ENCODE data around the gene CLCF1. TPM values are rescaled to one million over a fixed set of nuclear protein-coding genes. Genes with fewer than 3 reads are reported as not detected.

Gene CLCF1
- total and polyA plus RNA-seq, 2 donors, result 2.7 to 9.2 TPM

DNA sequence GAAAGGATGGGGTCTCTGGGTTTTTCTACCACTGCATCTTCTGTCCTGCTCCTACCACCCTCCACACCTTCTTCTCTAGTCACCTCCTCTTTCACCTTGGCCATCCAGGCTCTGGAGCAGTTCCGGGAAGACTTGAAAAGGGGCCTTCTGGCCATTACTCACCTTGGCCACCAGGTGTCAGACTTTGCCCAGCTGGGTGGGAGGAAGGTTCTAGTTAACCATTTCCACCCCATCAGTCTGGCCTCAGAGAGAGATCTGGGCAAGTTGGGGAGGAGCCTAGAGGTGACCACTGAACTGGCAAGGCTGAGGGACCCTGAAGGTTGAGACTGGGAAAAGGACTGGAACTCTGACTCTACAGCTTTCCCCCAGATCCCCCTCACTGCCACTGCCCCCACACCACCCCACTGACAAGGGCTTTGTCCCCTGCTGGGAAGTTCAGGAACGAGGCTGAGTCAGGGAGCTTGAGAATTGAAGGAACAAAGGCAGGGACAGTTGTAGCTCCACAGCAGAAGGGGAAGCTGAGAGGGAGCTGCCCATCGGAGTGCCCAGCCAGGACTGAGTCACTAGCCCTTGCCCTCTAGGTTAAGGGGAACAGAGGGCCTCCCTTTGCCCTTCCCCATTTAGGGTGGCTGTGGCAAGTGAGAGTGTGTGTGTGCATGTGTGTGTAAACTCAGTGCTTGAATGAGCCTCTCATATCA, 16.4 kb downstream of the CLCF1 start:
- Histone ChIP-seq H3K27ac (ENCODE audit: low read depth) (no peak overlapping the region), H3K4me3 (ENCODE audit: low read depth, low read length) (no peak overlapping the region), H3K4me1 (ENCODE audit: insufficient read depth) (peaks cover 2% of the 10 kb centered on the region), H3K36me3 (ENCODE audit: insufficient read depth) (no peaks in the 10 kb centered on the region)
- no peak for DNase-seq (ENCODE audit: extremely low spot score)
- 23% methylated on average over 3 of the region's 3 CpGs for WGBS

DNA sequence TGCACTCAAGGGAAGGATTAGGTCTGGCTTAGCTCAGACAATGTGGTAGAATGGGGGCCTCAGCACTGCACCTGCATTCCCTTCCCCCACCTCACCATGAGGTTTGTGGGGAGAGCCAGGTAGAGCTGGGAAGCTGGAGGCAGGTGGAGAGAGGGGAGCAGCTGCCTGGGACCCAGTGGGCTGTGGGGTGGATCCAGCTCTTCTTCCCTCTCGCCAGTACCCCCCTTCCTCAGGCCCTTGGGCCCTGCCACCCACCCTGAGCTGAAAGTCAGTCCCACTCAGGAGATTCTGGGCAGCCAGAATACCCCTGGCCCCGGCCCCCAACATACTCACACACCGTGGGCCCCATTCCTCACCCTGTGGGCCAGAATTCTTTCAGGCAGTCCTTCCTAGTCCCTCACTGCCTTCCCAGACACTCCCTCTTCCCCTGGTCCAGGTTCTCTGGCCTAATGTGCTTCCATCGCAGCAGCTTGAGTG, 17.0 kb downstream of the CLCF1 start:
- Histone ChIP-seq H3K4me3 (ENCODE audit: low read depth, low read length) (no peak overlapping the region), H3K27ac (ENCODE audit: low read depth) (peak overlapping the region; percentile 30), H3K4me1 (ENCODE audit: insufficient read depth) (peaks cover 2% of the 10 kb centered on the region), H3K36me3 (ENCODE audit: insufficient read depth) (no peaks in the 10 kb centered on the region)
- 55% methylated on average over 4 of the region's 4 CpGs for WGBS
- no peak for DNase-seq (ENCODE audit: extremely low spot score)

DNA sequence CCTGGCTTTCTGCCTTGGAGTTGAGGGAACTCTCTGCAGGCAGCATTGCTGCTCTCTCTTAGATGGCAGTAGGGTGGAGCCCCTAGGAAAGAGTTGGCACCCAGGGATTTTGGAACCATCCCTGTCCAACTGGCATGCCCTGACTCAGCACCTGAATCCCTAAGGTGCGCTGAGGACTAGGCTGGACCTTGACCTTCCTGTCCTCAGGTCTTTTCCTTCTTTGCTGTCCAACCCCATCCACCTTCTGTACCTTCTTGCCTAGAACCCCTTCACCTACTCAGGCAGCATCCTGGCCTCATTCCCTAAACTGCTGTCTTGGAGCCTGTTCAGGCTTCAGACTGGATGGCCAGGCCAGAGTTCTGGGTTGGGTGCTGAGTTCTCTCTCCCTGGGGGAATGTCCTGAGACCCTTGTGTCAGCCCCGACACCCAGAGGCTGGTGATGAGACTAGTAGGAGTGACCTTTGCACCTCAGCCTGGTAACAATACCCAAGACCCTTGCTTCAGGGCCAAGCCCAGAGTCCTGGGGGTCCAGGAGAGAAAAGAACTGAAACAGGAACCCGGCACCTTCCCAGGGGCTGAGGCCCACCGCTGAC, 17.5 kb downstream of the CLCF1 start:
- H3K27ac ChIP-seq (ENCODE audit: low read depth), result peak overlapping the region; percentile 93
- H3K4me3 ChIP-seq (ENCODE audit: low read depth, low read length), result no peak overlapping the region
- DNase-seq (ENCODE audit: extremely low spot score), result no peak
- 80% methylated on average over 4 of the region's 4 CpGs for WGBS
- H3K36me3 ChIP-seq (ENCODE audit: insufficient read depth), result no peaks in the 10 kb centered on the region
- peaks cover 2% of the 10 kb centered on the region for H3K4me1 ChIP-seq (ENCODE audit: insufficient read depth)

DNA sequence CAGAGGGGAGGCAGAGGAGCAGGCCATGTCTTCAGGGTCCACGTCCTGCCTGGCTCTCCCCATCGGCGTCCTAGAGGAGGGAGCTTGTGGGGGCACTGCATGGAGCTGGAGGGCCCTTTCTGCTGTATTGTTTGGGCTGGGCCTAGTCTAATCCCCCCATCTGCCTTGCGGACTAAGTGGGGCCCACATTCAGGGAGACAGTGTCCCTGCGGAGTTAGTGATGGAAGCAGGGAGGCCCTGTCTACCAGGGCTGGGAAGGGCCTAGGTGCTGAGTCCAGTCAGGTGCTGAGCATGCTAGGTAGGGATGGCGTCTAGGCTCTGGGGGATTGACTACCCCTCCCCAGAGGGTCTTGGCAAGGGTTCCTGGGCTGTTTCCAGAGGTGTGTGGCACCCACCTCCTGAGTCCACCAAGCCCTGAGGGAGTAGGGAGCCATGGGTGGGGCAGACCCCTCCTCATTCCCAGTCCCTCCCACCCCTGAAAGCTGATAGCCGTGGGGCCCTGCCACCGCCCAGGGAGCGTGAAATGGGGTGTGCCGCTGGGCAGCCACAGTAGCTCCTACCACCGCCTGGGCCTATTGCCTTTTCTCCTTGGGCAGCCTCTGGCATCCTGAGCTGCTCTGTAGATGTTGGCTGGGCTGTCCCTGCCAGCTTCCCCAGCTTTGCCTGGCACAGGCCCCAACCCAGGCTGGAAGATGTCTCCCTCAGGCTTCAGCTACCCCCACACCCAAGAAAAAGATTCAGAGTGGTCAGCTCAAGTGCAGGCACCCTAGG, 18.2 kb downstream of the CLCF1 start:
- DNase-seq (ENCODE audit: extremely low spot score), result no peak
- no peaks in the 10 kb centered on the region for H3K36me3 ChIP-seq (ENCODE audit: insufficient read depth)
- 66% methylated on average over 11 of the region's 11 CpGs for WGBS
- peaks cover 2% of the 10 kb centered on the region for H3K4me1 ChIP-seq (ENCODE audit: insufficient read depth)
- H3K27ac ChIP-seq (ENCODE audit: low read depth), result peak overlapping the region; percentile 93
- H3K4me3 ChIP-seq (ENCODE audit: low read depth, low read length), result no peak overlapping the region

DNA sequence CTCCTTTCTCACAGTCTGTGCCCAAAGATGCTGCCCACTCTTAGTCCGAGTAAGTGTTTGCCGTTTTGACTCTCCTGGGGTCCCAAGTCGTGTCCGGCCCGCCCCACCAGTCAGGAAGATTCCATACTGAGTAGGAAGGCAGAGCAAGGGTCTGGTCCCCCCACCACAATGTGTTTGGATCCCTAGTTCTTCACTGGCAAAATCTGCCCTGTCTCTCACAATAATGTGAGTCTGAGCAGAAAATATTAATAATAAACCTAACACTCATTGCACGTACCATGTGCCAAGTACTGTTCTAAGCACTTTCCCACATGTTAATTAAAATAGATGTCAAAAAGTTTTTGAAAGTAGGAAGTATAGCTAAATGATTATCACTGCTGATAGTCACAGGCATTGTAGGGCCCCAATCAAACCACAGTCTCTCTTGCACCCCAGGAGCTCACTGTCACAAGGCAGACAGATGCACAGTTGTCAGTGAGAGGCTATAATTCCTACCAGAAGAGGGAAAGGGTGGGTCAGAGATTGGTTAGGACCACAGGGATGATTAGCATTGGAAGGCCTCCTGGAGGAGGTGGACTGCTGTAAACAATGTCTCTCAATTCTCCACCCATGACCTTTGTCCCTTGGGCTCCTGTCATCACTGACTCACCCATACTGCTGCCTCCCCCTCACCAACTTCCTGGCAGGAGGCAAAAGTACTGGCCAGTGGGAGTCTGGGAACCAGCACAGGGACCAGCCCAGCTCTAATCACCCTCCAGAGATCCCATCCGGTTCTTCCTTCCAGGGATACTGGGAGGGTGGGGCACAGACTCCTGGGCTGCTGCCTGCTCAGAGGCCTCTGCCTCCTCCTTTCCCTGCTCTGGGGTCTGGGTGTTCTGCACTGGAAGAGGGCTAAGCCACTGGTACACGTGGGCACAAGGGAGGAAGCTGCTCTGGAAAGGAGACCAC, 19.0 kb downstream of the CLCF1 start:
- peak overlapping the region; percentile 93 for H3K27ac ChIP-seq (ENCODE audit: low read depth)
- H3K36me3 ChIP-seq (ENCODE audit: insufficient read depth), result no peaks in the 10 kb centered on the region
- WGBS, result 12% methylated on average over 8 of the region's 8 CpGs
- no peak overlapping the region for H3K4me3 ChIP-seq (ENCODE audit: low read depth, low read length)
- DNase-seq (ENCODE audit: extremely low spot score), result no peak
- H3K4me1 ChIP-seq (ENCODE audit: insufficient read depth), result peaks cover 2% of the 10 kb centered on the region

DNA sequence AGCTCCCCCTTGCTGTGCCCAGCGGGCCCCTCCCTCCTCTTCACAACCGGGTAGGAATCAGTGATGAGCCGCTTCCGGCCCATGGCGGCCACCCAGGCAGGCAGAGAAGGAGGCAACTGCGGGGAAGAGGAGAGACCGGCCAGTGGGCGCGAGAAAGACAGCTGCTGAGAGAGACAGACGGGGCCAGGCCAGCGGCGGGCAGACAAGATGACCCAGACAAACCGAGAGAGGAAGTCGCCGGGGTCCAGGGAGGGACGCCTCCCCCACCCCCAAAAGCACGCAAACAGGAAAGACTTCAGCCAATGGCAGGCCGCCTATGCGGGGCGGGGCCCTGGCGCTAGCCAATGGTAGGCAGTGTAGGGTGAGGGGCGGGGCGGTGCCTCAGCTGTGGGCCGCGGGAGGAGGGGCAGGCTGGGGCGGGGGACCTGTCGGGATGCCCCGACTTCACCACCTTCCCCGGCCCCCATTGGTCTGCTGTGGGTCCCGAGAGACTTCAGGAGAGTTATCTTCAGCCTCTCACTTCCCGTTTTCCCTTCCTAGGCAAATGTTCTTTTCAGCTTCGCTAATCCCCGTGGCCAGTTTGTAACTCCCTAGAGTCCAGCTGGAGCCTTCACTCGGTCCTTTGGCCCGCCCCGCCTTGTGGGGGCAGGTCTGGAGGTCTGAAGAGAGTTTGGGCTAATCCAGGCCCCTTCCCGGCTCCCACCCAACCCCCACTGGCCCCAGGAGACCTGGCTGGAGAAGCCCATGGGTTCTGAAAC, 19.9 kb downstream of the CLCF1 start, which contains the start of gene POLD4:
TSS of gene POLD4 (minus strand) at position 230 of the 758 bp plus-strand sequence. CDS start at position 83, 147 bp downstream.
- peak; percentile 88 for DNase-seq (ENCODE audit: extremely low spot score)
- Histone ChIP-seq H3K4me1 (ENCODE audit: insufficient read depth) (peaks cover 2% of the 10 kb centered on the region), H3K36me3 (ENCODE audit: insufficient read depth) (no peaks in the 10 kb centered on the region), H3K4me3 (ENCODE audit: low read depth, low read length) (peak within 1 kb of the TSS; percentile 63), H3K27ac (ENCODE audit: low read depth) (peak within 1 kb of the TSS; percentile 96)
- WGBS, result under 1% methylated on average over 37 of the region's 37 CpGs

DNA sequence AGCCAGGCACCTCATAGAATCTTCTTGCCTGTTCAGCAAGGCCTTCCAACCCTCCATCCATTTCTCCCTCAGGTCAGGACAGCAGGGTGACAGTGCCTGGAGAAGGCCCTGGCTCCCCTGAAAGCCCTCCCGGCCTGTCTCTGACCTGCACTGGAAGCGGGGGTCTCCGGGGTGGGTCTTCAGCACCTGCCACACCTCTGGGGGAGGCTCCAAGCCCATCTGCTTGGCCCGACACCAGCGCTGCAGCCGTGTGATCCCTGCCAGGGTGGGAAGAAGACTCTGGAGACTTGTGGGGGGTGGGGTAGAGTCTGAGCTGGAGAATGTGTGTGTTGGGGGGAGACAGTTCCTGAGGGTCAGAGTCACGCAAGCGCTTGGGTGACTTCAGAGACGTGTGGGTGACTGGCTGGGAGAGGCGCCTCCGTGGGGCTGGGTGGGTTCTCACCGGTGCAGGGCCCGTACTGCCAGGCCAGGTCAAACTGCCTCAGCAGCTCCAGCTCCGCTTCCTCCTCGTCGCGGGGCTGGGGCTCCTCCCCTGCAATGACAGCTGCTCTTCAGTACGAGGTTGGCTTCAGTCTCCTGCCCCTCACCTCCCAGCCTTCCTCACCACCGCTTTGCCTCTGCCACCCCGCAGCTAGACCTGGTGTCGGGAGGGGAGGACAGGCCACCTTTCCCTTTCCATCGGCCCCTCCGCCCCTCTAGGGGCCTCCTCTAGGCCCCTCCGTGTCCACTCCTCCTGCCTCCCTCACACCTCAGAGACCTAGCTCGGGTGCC, 20.7 kb downstream of the CLCF1 start:
- DNase-seq (ENCODE audit: extremely low spot score), result no peak
- 11% methylated on average over 25 of the region's 25 CpGs for WGBS
- H3K27ac ChIP-seq (ENCODE audit: low read depth), result peak overlapping the region; percentile 96
- H3K4me3 ChIP-seq (ENCODE audit: low read depth, low read length), result peak overlapping the region; percentile 63
- no peaks in the 10 kb centered on the region for H3K36me3 ChIP-seq (ENCODE audit: insufficient read depth)
- H3K4me1 ChIP-seq (ENCODE audit: insufficient read depth), result peaks cover 2% of the 10 kb centered on the region

DNA sequence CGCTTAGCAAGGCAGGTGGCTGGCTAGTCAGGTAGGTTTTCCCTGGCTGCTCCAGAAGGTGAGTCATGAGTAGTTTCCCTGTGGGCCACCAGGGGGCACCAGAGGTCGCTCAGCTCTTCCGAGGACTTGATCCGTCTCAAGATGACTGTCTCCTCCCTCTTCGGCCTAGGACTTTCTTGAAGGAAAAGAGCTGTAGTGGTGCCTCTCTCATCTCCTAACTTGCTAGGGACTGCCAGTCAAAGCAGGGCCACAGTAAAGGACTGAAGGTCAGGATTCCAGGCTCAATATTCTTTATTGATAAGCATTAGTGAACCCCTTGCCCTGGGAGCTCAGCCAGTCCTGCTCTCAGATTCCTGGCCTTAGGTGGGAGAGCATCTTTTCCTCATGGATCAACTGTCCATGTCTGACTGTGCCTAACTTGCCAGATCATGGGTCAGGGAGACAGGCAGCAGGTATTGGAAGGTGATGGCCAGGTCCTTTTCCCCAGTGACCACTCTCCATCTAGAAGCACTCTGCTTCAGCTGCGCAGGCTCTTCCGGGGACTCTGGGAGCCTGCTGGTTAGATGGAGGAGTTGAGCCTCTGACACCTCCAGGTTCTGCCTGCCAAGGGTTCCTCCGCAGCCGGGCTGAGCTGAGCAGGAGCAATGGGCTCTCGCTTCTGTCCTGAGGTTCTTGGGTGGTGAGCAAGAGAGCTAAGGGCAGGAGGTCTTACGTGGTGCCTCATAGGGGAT, 22.0 kb downstream of the CLCF1 start:
- Histone ChIP-seq H3K27ac (ENCODE audit: low read depth) (no peak overlapping the region), H3K4me1 (ENCODE audit: insufficient read depth) (peaks cover 2% of the 10 kb centered on the region), H3K4me3 (ENCODE audit: low read depth, low read length) (no peak overlapping the region), H3K36me3 (ENCODE audit: insufficient read depth) (no peaks in the 10 kb centered on the region)
- DNase-seq (ENCODE audit: extremely low spot score), result no peak
- WGBS, result 54% methylated on average over 11 of the region's 11 CpGs

DNA sequence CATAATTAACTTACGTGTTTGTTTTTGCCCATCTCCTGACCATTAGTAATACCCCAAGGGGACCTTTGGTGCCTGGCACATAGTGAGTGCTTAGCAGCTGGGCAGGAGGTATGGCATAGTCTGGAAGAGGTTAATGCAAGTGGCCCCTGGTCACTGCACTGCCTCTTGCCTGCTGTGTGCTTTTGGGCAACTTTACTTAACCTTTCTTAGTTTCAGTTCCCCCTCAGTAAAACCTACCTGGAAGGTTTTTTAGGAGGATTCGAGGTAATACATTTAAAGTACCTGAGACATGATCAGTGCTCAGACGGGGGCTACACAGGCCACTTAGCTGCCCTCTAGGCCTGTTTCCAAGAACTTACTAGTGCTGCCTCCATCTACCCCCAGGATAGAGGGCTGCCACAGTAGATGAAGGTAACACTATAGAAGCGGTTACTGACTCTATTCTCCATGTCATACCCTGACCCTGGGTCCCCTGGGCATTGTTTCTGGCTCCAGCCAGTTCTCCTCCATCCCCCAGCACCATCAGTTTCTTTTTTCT, 23.4 kb downstream of the CLCF1 start:
- peaks cover under 1% of the 10 kb centered on the region for H3K4me1 ChIP-seq (ENCODE audit: insufficient read depth)
- no peaks in the 10 kb centered on the region for H3K36me3 ChIP-seq (ENCODE audit: insufficient read depth)
- H3K4me3 ChIP-seq (ENCODE audit: low read depth, low read length), result no peak overlapping the region
- H3K27ac ChIP-seq (ENCODE audit: low read depth), result no peak overlapping the region
- no peak for DNase-seq (ENCODE audit: extremely low spot score)
- 87% methylated on average over 4 of the region's 4 CpGs for WGBS

DNA sequence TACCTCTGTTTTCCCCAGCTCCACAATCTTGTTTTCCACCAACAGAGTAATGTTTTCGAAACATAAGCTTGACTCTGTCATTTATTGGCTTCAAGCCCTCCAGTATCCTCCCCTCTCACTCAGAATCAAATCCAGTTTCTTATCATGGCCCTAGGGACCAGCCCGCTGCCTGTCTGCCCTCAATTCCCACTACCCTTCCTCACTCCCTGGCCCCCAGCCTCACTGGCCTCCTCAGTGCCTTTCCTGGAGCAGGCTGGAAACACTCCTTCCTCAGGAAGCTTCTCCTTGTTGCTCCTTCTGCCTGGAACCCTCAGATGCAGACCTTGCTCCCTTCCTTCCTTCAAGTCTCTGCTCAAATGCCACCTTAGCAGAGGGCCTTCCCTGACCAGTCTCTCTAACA, 23.9 kb downstream of the CLCF1 start:
- no peak overlapping the region for H3K4me3 ChIP-seq (ENCODE audit: low read depth, low read length)
- no peak for DNase-seq (ENCODE audit: extremely low spot score)
- H3K4me1 ChIP-seq (ENCODE audit: insufficient read depth), result no peaks in the 10 kb centered on the region
- WGBS, result 72% methylated on average over 2 of the region's 2 CpGs
- no peaks in the 10 kb centered on the region for H3K36me3 ChIP-seq (ENCODE audit: insufficient read depth)
- H3K27ac ChIP-seq (ENCODE audit: low read depth), result no peak overlapping the region

DNA sequence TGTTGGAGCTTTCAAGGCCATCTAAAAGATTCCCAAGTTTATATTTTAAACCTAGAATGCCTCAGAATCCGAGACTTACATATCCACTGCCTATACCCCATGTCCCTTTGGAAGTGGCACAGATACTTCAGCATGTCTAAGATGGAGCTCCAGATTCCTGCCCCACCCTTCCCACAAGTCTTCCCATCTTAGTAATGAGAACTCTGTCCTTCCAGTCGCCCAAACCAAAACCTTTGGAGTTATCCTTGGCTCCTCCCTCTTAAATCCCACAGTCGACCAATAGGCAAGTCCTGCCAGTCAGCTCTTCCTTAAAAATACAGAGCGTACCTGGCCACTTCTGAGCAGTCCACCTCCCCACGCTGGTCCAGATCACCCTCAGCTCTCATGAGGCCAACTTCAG, 24.4 kb downstream of the CLCF1 start:
- Histone ChIP-seq H3K36me3 (ENCODE audit: insufficient read depth) (no peaks in the 10 kb centered on the region), H3K4me1 (ENCODE audit: insufficient read depth) (no peaks in the 10 kb centered on the region), H3K4me3 (ENCODE audit: low read depth, low read length) (no peak overlapping the region), H3K27ac (ENCODE audit: low read depth) (no peak overlapping the region)
- no peak for DNase-seq (ENCODE audit: extremely low spot score)
- WGBS, result 70% methylated on average over 5 of the region's 5 CpGs

Data from urinary bladder (tissue), 4 donors.